H1 (cell line): ENCODE measurements around the gene ENTREP3. TPM values are rescaled to one million over a fixed set of nuclear protein-coding genes. Genes with fewer than 3 reads are reported as not detected.

Experiments used
- CTCF ChIA-PET: fragments of 300-600 bp; sonication (Branson Sonifier 250); formaldehyde crosslinking; loops from one replicate; lab custom pipeline; 2021; ENCODE audit not compliant: partially characterized antibody; lab: Charles Lee
- POLR2A ChIA-PET: fragments of 300-600 bp; sonication (Branson Sonifier 250); formaldehyde crosslinking; loops from one replicate; lab custom pipeline; 2021; ENCODE audit warnings: inconsistent platforms; ENCODE audit not compliant: partially characterized antibody; lab: Charles Lee
- DNase-seq, 2 experiments: peaks; one replicate each; pipeline versions ENCODE4 v3.0.0 to v3.0.0-alpha.2; 2010 to 2022; ENCODE audit warnings: low spot score in 2 of 2, low read depth in 1 of 2, mixed read lengths in 1 of 2
- FAIRE-seq: peaks from 2 replicates; lab custom pipeline; 2011; peaks lifted over from hg19 to GRCh38; lab: Jason Lieb, UNC
- H2AFZ ChIP-seq: 2 replicates; pipeline ENCODE4 v1.8.1; 2012; ENCODE audit warnings: low read length, inconsistent platforms
- H2AK5ac ChIP-seq: 2 replicates; pipeline ENCODE4 v1.6.1; 2013; ENCODE audit warnings: low read depth, low read length
- H2BK120ac ChIP-seq: replicated peaks from 2 replicates; pipeline ENCODE3; 2013; ENCODE audit warnings: low read depth, low read length, inconsistent platforms
- H2BK12ac ChIP-seq: 2 replicates; pipeline ENCODE4 v1.6.1; 2013; ENCODE audit warnings: low read depth, low read length
- H2BK15ac ChIP-seq: 2 replicates; pipeline ENCODE4 v1.6.1; 2013; ENCODE audit warnings: low read length
- H2BK20ac ChIP-seq: 2 replicates; pipeline ENCODE4 v1.6.1; 2013; ENCODE audit warnings: low read length
- H2BK5ac ChIP-seq: 2 replicates; pipeline ENCODE4 v1.6.1; 2013; ENCODE audit warnings: low read depth, low read length
- H3K14ac ChIP-seq: 2 replicates; pipeline ENCODE4 v1.6.1; 2013; ENCODE audit warnings: inconsistent platforms; ENCODE audit not compliant: insufficient read length
- H3K18ac ChIP-seq: 2 replicates; pipeline ENCODE4 v1.6.1; 2013; ENCODE audit warnings: low read length; ENCODE audit errors: extremely low read depth
- H3K23ac ChIP-seq: 2 replicates; pipeline ENCODE4 v1.6.1; 2013; ENCODE audit warnings: inconsistent platforms; ENCODE audit not compliant: insufficient read length
- H3K23me2 ChIP-seq: 2 replicates; pipeline ENCODE4 v1.6.1; 2013; ENCODE audit warnings: low read depth, low read length
- H3K27ac ChIP-seq: 2 replicates; pipeline ENCODE4 v1.6.1; 2011; ENCODE audit warnings: low read depth, low read length, inconsistent platforms
- H3K27me3 ChIP-seq, 4 experiments: replicated peaks in 1 of 4; 1 replicate in 1 of 4; 2 replicates in 3 of 4; pipeline versions ENCODE4 v1.6.1 to v1.8.1; 2011 to 2013; ENCODE audit warnings: low read length in 3 of 4, mild to moderate bottlenecking in 3 of 4, inconsistent platforms in 2 of 4, mixed read lengths in 2 of 4, moderate library complexity in 1 of 4; ENCODE audit not compliant: control insufficient read depth in 3 of 4, insufficient read depth in 3 of 4; ENCODE audit errors: extremely low read depth in 1 of 4
- H3K36me3 ChIP-seq, 4 experiments: 2 replicates each; pipeline versions ENCODE4 v1.6.1 to v1.8.1; 2011 to 2013; ENCODE audit warnings: mild to moderate bottlenecking in 4 of 4, low read length in 3 of 4, moderate library complexity in 2 of 4, control low read depth in 1 of 4, inconsistent platforms in 1 of 4; ENCODE audit not compliant: insufficient read depth in 4 of 4, control insufficient read depth in 2 of 4
- H3K4ac ChIP-seq: replicated peaks from 2 replicates; pipeline ENCODE3; 2013; ENCODE audit warnings: low read length, low read depth, mixed read lengths, inconsistent platforms; ENCODE audit not compliant: insufficient read length
- H3K4me1 ChIP-seq, 4 experiments: replicated peaks in 1 of 4; 1 replicate in 1 of 4; 2 replicates in 3 of 4; pipeline versions ENCODE4 v1.6.1 to v1.8.1; 2011 to 2013; ENCODE audit warnings: low read length in 3 of 4, inconsistent platforms in 2 of 4, mixed read lengths in 1 of 4; ENCODE audit not compliant: insufficient read depth in 4 of 4, control insufficient read depth in 3 of 4
- H3K4me2 ChIP-seq, 2 experiments: 2 replicates each; pipeline versions ENCODE4 v1.6.1 to v1.8.1; 2011 to 2013; ENCODE audit warnings: low read depth in 2 of 2, low read length in 2 of 2, control low read depth in 1 of 2, inconsistent platforms in 1 of 2, mild to moderate bottlenecking in 1 of 2; ENCODE audit not compliant: insufficient read depth in 1 of 2
- H3K4me3 ChIP-seq, 4 experiments: fragments of 200-600, 300-600 bp in 1 of 4; sonication (generic), shearing (Covaris generic), sonication (Bioruptor Twin) in 1 of 4; 2 replicates each; pipeline versions ENCODE4 v1.5.1 to v1.8.1; 2011 to 2016; ENCODE audit warnings: low read length in 4 of 4, low read depth in 3 of 4, control low read depth in 2 of 4, inconsistent platforms in 2 of 4, mild to moderate bottlenecking in 2 of 4, mixed read lengths in 1 of 4, moderate library complexity in 1 of 4; ENCODE audit not compliant: insufficient read depth in 2 of 4; ENCODE audit errors: extremely low read depth in 1 of 4
- H3K56ac ChIP-seq: replicated peaks from 2 replicates; pipeline ENCODE3; 2013; ENCODE audit warnings: low read depth, mild to moderate bottlenecking, mixed read lengths, low read length, inconsistent platforms; ENCODE audit not compliant: insufficient read length
- H3K79me1 ChIP-seq: 2 replicates; pipeline ENCODE4 v1.6.1; 2013; ENCODE audit warnings: low read depth, low read length, control low read depth
- H3K79me2 ChIP-seq, 2 experiments: 2 replicates each; pipeline versions ENCODE4 v1.6.1 to v1.8.1; 2012 to 2013; ENCODE audit warnings: low read length in 2 of 2, mild to moderate bottlenecking in 2 of 2, inconsistent platforms in 1 of 2; ENCODE audit not compliant: insufficient read depth in 2 of 2, control insufficient read depth in 1 of 2
- H3K9ac ChIP-seq, 4 experiments: replicated peaks in 1 of 4; 1 replicate in 1 of 4; 2 replicates in 3 of 4; pipeline versions ENCODE4 v1.6.1 to v1.8.1; 2011 to 2013; ENCODE audit warnings: low read depth in 3 of 4, low read length in 3 of 4, control low read depth in 2 of 4, mild to moderate bottlenecking in 2 of 4, moderate library complexity in 2 of 4, inconsistent platforms in 1 of 4; ENCODE audit errors: extremely low read depth in 1 of 4
- H3K9me3 ChIP-seq, 2 experiments: 2 replicates each; pipeline versions ENCODE4 v1.6.1 to v1.8.1; 2012 to 2013; ENCODE audit warnings: mild to moderate bottlenecking in 2 of 2, moderate library complexity in 2 of 2, control low read depth in 1 of 2, inconsistent platforms in 1 of 2, low read depth in 1 of 2, low read length in 1 of 2, mixed read lengths in 1 of 2; ENCODE audit not compliant: insufficient read depth in 2 of 2
- H4K20me1 ChIP-seq, 2 experiments: replicated peaks in 1 of 2; 2 replicates each; pipeline versions ENCODE3 to v1.8.1; 2011 to 2013; ENCODE audit warnings: inconsistent platforms in 2 of 2, low read length in 2 of 2, mild to moderate bottlenecking in 1 of 2; ENCODE audit not compliant: insufficient read depth in 2 of 2, control insufficient read depth in 1 of 2
- H4K5ac ChIP-seq: 2 replicates; pipeline ENCODE4 v1.6.1; 2013; ENCODE audit warnings: low read length, low read depth, mixed read lengths, inconsistent platforms; ENCODE audit not compliant: insufficient read length
- H4K8ac ChIP-seq: 2 replicates; pipeline ENCODE4 v1.8.0; 2013; ENCODE audit warnings: mild to moderate bottlenecking, moderate library complexity, low read length, inconsistent platforms; ENCODE audit not compliant: insufficient read depth; ENCODE audit errors: extremely low read depth
- H4K91ac ChIP-seq: replicated peaks from 2 replicates; pipeline ENCODE3; 2013; ENCODE audit warnings: low read length, mixed read lengths, inconsistent platforms; ENCODE audit not compliant: insufficient read length
- CBX5 ChIP-seq: fragments of 300-800, 300-1000 bp; sonication (generic); IDR thresholded peaks from 2 replicates; pipeline ENCODE4 v1.7.1; 2016; ENCODE audit warnings: antibody characterized with exemption, low read length, low read depth
- CTBP2 ChIP-seq: IDR thresholded peaks from 2 replicates; pipeline ENCODE4 v1.7.0; 2011; ENCODE audit warnings: borderline replicate concordance, mild to moderate bottlenecking, moderate library complexity, mixed read lengths, low read length; ENCODE audit not compliant: insufficient read depth, insufficient read length
- FOSL1 ChIP-seq: IDR thresholded peaks from 2 replicates; pipeline ENCODE4 v1.6.1; 2011; ENCODE audit warnings: mild to moderate bottlenecking, low read depth, low read length, moderate library complexity; ENCODE audit not compliant: insufficient read depth
- GABPA ChIP-seq: IDR thresholded peaks from 2 replicates; pipeline ENCODE4 v1.6.1; 2011; ENCODE audit warnings: mild to moderate bottlenecking, low read length, moderate library complexity, borderline replicate concordance; ENCODE audit not compliant: insufficient read depth
- KDM1A ChIP-seq: fragments of 200-600, 300-600 bp; sonication (generic); IDR thresholded peaks from 2 replicates; pipeline ENCODE4 v1.7.1; 2016; ENCODE audit warnings: mild to moderate bottlenecking, low read length, borderline replicate concordance
- RNF2 ChIP-seq: fragments of 200-900, 300-1000 bp; sonication (generic); IDR thresholded peaks from 2 replicates; pipeline ENCODE4 v1.7.1; 2016; ENCODE audit warnings: borderline replicate concordance, low read depth, mild to moderate bottlenecking, antibody characterized with exemption, low read length; ENCODE audit not compliant: poor library complexity, severe bottlenecking; ENCODE audit errors: missing control alignments
- whole genome bisulfite sequencing, 2 experiments: shearing (Covaris generic) in 1 of 2; methylation state at CpG; one replicate each; pipeline versions ENCODE4 v1.1.6 to v1.1.7; 2013 to 2015; ENCODE audit warnings: low lambda C conversion rate in 2 of 2, mixed read lengths in 2 of 2, inconsistent platforms in 1 of 2, low coverage in 1 of 2, missing lambda C conversion rate in 1 of 2; ENCODE audit not compliant: insufficient replicate concordance in 2 of 2, insufficient coverage in 1 of 2, insufficient read length in 1 of 2; ENCODE audit errors: extremely low coverage in 1 of 2, missing lambda C conversion rate in 1 of 2; 5-methylcytosine and 5-hydroxymethylcytosine counted together
- polyA plus RNA-seq, 7 experiments: library from polyadenylated mRNA; depleted of rRNA in 3 of 7; stranded (reverse) in 5 of 7; unstranded in 2 of 7; fragments of >200 nt in 5 of 7; fragments of 200-250 nt in 2 of 7; gene quantifications; 1 replicate in 5 of 7; 2 replicates in 1 of 7; 4 replicates in 1 of 7; pipeline versions ENCODE4 v1.2.1 to v1.2.3, GENCODE V29; 2011 to 2013; ENCODE audit warnings: missing spikeins in 2 of 7, mixed read lengths in 2 of 7
- total RNA-seq: library from RNA; stranded (reverse); fragmentation: NEBNext Ultra II Directional; extraction: Animal tissue kit (Norgen Biotek cat#: 25700); gene quantifications from 2 replicates; pipeline ENCODE4 v1.2.1, GENCODE V29; 2021

ENTREP3 gene
- total and polyA plus RNA-seq, 2 of the 8 experiments (the other 6 are each of a cell fraction or from before 2014, with no cell fraction given) = 22.8 to 52.2 TPM

DNA sequence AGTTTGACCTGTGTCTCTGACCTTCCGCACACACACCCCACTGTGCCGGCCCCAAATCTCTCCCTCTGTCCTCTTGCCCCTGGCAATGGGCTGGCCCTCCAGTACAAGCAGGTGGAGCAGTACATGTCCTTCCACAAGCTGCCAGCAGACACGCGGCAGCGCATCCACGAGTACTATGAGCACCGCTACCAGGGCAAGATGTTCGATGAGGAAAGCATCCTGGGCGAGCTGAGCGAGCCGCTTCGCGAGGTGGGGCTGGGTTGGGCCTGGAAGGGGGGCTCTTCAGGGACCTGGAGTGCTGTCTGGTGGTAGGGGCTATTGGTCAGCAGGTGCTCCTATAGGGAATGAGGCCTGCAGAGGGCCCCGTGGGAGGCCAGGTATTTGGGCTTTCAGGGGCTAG is 29.8 kb upstream of the ENTREP3 start:
- Histone ChIP-seq H3K9ac (no peak overlapping the region), H4K8ac (peak overlapping the region; percentile 46), H3K9me3 (no peaks in the 10 kb centered on the region), H3K14ac (no peak overlapping the region), H3K56ac (no peak overlapping the region), H2AK5ac (no peak overlapping the region), H4K5ac (no peak overlapping the region), H3K18ac (no peak overlapping the region), H2BK15ac (no peak overlapping the region), H4K91ac (no peak overlapping the region), H3K4me2 (no peak overlapping the region), H3K4ac (no peak overlapping the region), H3K23ac (no peak overlapping the region), H4K20me1 (no peaks in the 10 kb centered on the region), H2BK5ac (no peak overlapping the region; the same call in 1 of the 2 replicates), H3K36me3 (no peaks in the 10 kb centered on the region; a peak in 1 of 8 replicates), H3K79me1 (no peaks in the 10 kb centered on the region), H2AFZ (no peak overlapping the region), H3K23me2 (no peaks in the 10 kb centered on the region), H3K27ac (no peak overlapping the region), H3K4me3 (no peak overlapping the region), H2BK20ac (no peak overlapping the region), H2BK12ac (no peak overlapping the region), H2BK120ac (no peak overlapping the region), H3K4me1 (no peaks in the 10 kb centered on the region; a peak in 1 of 7 replicates), H3K79me2 (no peaks in the 10 kb centered on the region), H3K27me3 (no peaks in the 10 kb centered on the region)
- no peak for FAIRE-seq
- ChIA-PET CTCF (interaction anchor here (0.6 to 8.4 kb wide), 5 partner anchors 9 to 287 kb away, joined by 3 to 79 read pairs (median 4); partner anchors contain the start of gene FDPS), POLR2A (interaction anchor here (1.0 to 2.1 kb wide), 5 partner anchors 12 to 41 kb away, joined by 4 to 7 read pairs (median 6); partner anchors contain the start of genes CLK2, RUSC1 and SCAMP3)
- DNase-seq = no peak
- 94% methylated on average over 14 of the region's 14 CpGs; no CpG with 5 or more reads in 1 of the 2 experiments for WGBS, 2 experiments
- TF ChIP-seq GABPA = no peak
- no peak for TF ChIP-seq CBX5
- TF ChIP-seq CTBP2 = no peak
- no peak for TF ChIP-seq KDM1A
- no peak for TF ChIP-seq FOSL1
- no peak for TF ChIP-seq RNF2
